B cell (primary cell): Measurements from ENCODE around the gene TNNI3K. TPM values are rescaled to one million over a fixed set of nuclear protein-coding genes. Genes with fewer than 3 reads are reported as not detected.

ENCODE experiments used
- ATAC-seq: fragments of 200-7000 bp; cut with Tn5 transposase; one replicate; pipeline ENCODE4 v1.10.0; 2021; ENCODE audit warnings: low read depth, mild to moderate bottlenecking, moderate number of reproducible peaks, moderate library complexity
- CTCF ChIA-PET: fragments of 350-600 bp; sonication (Branson Sonifier 250); formaldehyde crosslinking; loops from one replicate; lab custom pipeline; 2021; ENCODE audit warnings: antibody characterized with exemption, inconsistent platforms; lab: Charles Lee
- POLR2A ChIA-PET: fragments of 350-600 bp; sonication (Branson Sonifier 250); formaldehyde crosslinking; loops from one replicate; lab custom pipeline; 2021; ENCODE audit warnings: antibody characterized with exemption; lab: Charles Lee
- DNase-seq: peaks from one replicate; pipeline ENCODE4 v3.0.0; 2013
- H2AFZ ChIP-seq: 2 replicates; pipeline ENCODE4 v1.6.1; 2012; ENCODE audit warnings: mild to moderate bottlenecking, low read depth, low read length; ENCODE audit not compliant: insufficient read depth, poor library complexity, severe bottlenecking
- H3K27ac ChIP-seq, 2 donors: 1 replicate in 1 of 2; 2 replicates in 1 of 2; pipeline ENCODE4 v1.5.1; 2012 to 2013; ENCODE audit warnings: low read length in 2 of 2, mild to moderate bottlenecking in 2 of 2, moderate library complexity in 1 of 2
- H3K27me3 ChIP-seq, 4 experiments: fragments of 200-600 bp in 1 of 4; sonication (generic) in 1 of 4; replicated peaks in 1 of 4; 1 replicate in 2 of 4; 2 replicates in 2 of 4; pipeline versions ENCODE4 v1.6.1 to v1.7.0; 2013 to 2016; ENCODE audit warnings: low read length in 3 of 4, mild to moderate bottlenecking in 2 of 4, mixed read lengths in 1 of 4, moderate library complexity in 1 of 4; ENCODE audit not compliant: insufficient read depth in 4 of 4, control insufficient read depth in 3 of 4; ENCODE audit errors: control extremely low read depth in 1 of 4
- H3K36me3 ChIP-seq, 2 experiments: replicated peaks in 1 of 2; 1 replicate in 1 of 2; 2 replicates in 1 of 2; pipeline versions ENCODE4 v1.6.1 to v1.7.1; 2013; ENCODE audit warnings: low read length in 1 of 2; ENCODE audit not compliant: insufficient read depth in 2 of 2, control insufficient read depth in 1 of 2; ENCODE audit errors: control extremely low read depth in 1 of 2, extremely low read depth in 1 of 2
- H3K4me1 ChIP-seq, 2 donors: fragments of 200-600 bp in 1 of 2; sonication (generic) in 1 of 2; 1 replicate in 1 of 2; 2 replicates in 1 of 2; pipeline versions ENCODE4 v1.5.1 to v1.6.1; 2013 to 2017; ENCODE audit warnings: low read length in 2 of 2; ENCODE audit not compliant: control insufficient read depth in 2 of 2, insufficient read depth in 2 of 2
- H3K4me2 ChIP-seq: replicated peaks from 2 replicates; pipeline ENCODE3; 2012; ENCODE audit warnings: mild to moderate bottlenecking, low read depth, low read length; ENCODE audit not compliant: poor library complexity, severe bottlenecking
- H3K4me3 ChIP-seq, 5 experiments: fragments of 200-600 bp in 1 of 5; sonication (generic) in 1 of 5; 1 replicate in 3 of 5; 2 replicates in 2 of 5; pipeline versions ENCODE4 v1.5.1 to v1.7.0; 2011 to 2016; ENCODE audit warnings: low read length in 4 of 5, mild to moderate bottlenecking in 4 of 5, low read depth in 2 of 5, control low read depth in 1 of 5, moderate library complexity in 1 of 5; ENCODE audit not compliant: insufficient read depth in 1 of 5; ENCODE audit errors: control extremely low read depth in 1 of 5, extremely low read depth in 1 of 5
- H3K79me2 ChIP-seq: fragments of 200-600 bp; sonication (generic); one replicate; pipeline ENCODE4 v1.6.0; 2016; ENCODE audit warnings: low read length; ENCODE audit not compliant: control insufficient read depth, insufficient read depth
- H3K9ac ChIP-seq: fragments of 200-600 bp; sonication (generic); 2 replicates; pipeline ENCODE4 v1.6.1; 2017; ENCODE audit warnings: mild to moderate bottlenecking, low read length, moderate library complexity
- H3K9me3 ChIP-seq, 3 donors: one replicate each; pipeline versions ENCODE4 v1.6.1 to v1.7.1; 2013; ENCODE audit warnings: low read length in 2 of 3; ENCODE audit not compliant: control insufficient read depth in 2 of 3, insufficient read depth in 1 of 3; ENCODE audit errors: control extremely low read depth in 1 of 3
- H4K20me1 ChIP-seq: 2 replicates; pipeline ENCODE4 v1.6.0; 2012; ENCODE audit warnings: mild to moderate bottlenecking, low read length; ENCODE audit not compliant: insufficient read depth, control insufficient read depth, poor library complexity, severe bottlenecking
- H3K27ac Mint-ChIP-seq: one replicate; pipeline ENCODE4 v1.8.0; 2021; ENCODE audit warnings: mixed read lengths
- H3K27me3 Mint-ChIP-seq: one replicate; pipeline ENCODE4 v1.8.0; 2021; ENCODE audit warnings: mixed read lengths
- H3K4me1 Mint-ChIP-seq: one replicate; pipeline ENCODE4 v1.8.0; 2021; ENCODE audit warnings: mixed read lengths
- H3K4me3 Mint-ChIP-seq: one replicate; pipeline ENCODE4 v1.8.0; 2021; ENCODE audit warnings: mixed read lengths
- H3K9me3 Mint-ChIP-seq: one replicate; pipeline ENCODE4 v1.8.0; 2022; ENCODE audit warnings: mixed read lengths; ENCODE audit not compliant: insufficient read depth
- EZH2 ChIP-seq: IDR thresholded peaks from 2 replicates; pipeline ENCODE4 v1.6.1; 2012; ENCODE audit warnings: borderline replicate concordance, low read depth, mild to moderate bottlenecking, moderate library complexity, low read length; ENCODE audit not compliant: insufficient read depth, poor library complexity, severe bottlenecking
- WGBS: methylation state at CpG from one replicate; pipeline ENCODE4 v1.1.5; 2013; ENCODE audit warnings: missing lambda C conversion rate; ENCODE audit not compliant: insufficient coverage; 5-methylcytosine and 5-hydroxymethylcytosine counted together
- intact Hi-C: fragments of 100-400 bp; cut with micrococcal nuclease; formaldehyde crosslinking; loops from one replicate; pipeline ENCODE4 v1.10.0; 2022
- polyA plus RNA-seq: library from polyadenylated mRNA; depleted of rRNA; stranded (reverse); fragments of >200 nt; gene quantifications from 2 replicates; pipeline ENCODE4 v1.2.3, GENCODE V29; 2012
- total RNA-seq, 2 donors: library from RNA; stranded (reverse); fragments of 120-200 nt in 1 of 2; gene quantifications; 1 replicate in 1 of 2; 2 replicates in 1 of 2; pipeline versions ENCODE4 v1.2.3 to v1.2.4, GENCODE V29; 2013 to 2022
- TF ChIP-seq, protein P1 (sequence below): fragments of 200-600 bp; IDR thresholded peaks from one replicate; pipeline ENCODE4 v1.8.0; 2022; ENCODE audit warnings: antibody characterized with exemption, mild to moderate bottlenecking

TNNI3K gene
- total and polyA plus RNA-seq, 2 donors (not counting 1 experiment from before 2014, with no cell fraction given), result 0.52 to 3.1 TPM

GRCh38 chr1:74412244-74412643 lies 177.1 kb downstream of the TNNI3K start:
- H3K9me3 Mint-ChIP-seq, result no peaks in the 10 kb centered on the region
- no peak for DNase-seq
- Histone ChIP-seq H3K4me1 (no peaks in the 10 kb centered on the region), H3K27me3 (no peaks in the 10 kb centered on the region), H2AFZ (no peak overlapping the region), H4K20me1 (no peaks in the 10 kb centered on the region), H3K9ac (no peak overlapping the region), H3K4me3 (no peak overlapping the region), H3K27ac (no peak overlapping the region), H3K36me3 (no peaks in the 10 kb centered on the region), H3K79me2 (no peaks in the 10 kb centered on the region), H3K9me3 (no peaks in the 10 kb centered on the region), H3K4me2 (no peak overlapping the region)
- no CpG with 5 or more reads among the region's 3 CpGs for WGBS
- no peak for ATAC-seq
- intact Hi-C loops, result no loop called here
- CTCF ChIA-PET, result no interaction called here
- POLR2A ChIA-PET, result no interaction called here
- H3K27ac Mint-ChIP-seq, result no peak overlapping the region
- no peaks in the 10 kb centered on the region for H3K4me1 Mint-ChIP-seq
- no peak for TF ChIP-seq EZH2
- H3K4me3 Mint-ChIP-seq, result no peak overlapping the region
- H3K27me3 Mint-ChIP-seq, result no peaks in the 10 kb centered on the region

- Histone ChIP-seq H3K27ac (no peak overlapping the region), H3K4me1 (no peaks in the 10 kb centered on the region), H3K79me2 (no peaks in the 10 kb centered on the region), H4K20me1 (no peaks in the 10 kb centered on the region), H3K27me3 (no peaks in the 10 kb centered on the region), H3K9me3 (no peaks in the 10 kb centered on the region), H3K4me2 (no peak overlapping the region), H2AFZ (no peak overlapping the region), H3K4me3 (no peak overlapping the region), H3K36me3 (no peaks in the 10 kb centered on the region), H3K9ac (no peak overlapping the region)
- no peak for DNase-seq
- intact Hi-C loops, result no loop called here
- Mint-ChIP-seq H3K9me3 (no peaks in the 10 kb centered on the region), H3K27ac (no peak overlapping the region), H3K27me3 (no peaks in the 10 kb centered on the region), H3K4me3 (no peak overlapping the region), H3K4me1 (no peaks in the 10 kb centered on the region)
- WGBS, result 91% methylated on average over 3 of the region's 5 CpGs
- ATAC-seq, result no peak
- ChIA-PET CTCF (no interaction called here), POLR2A (no interaction called here)
- TF ChIP-seq, protein P1, sequence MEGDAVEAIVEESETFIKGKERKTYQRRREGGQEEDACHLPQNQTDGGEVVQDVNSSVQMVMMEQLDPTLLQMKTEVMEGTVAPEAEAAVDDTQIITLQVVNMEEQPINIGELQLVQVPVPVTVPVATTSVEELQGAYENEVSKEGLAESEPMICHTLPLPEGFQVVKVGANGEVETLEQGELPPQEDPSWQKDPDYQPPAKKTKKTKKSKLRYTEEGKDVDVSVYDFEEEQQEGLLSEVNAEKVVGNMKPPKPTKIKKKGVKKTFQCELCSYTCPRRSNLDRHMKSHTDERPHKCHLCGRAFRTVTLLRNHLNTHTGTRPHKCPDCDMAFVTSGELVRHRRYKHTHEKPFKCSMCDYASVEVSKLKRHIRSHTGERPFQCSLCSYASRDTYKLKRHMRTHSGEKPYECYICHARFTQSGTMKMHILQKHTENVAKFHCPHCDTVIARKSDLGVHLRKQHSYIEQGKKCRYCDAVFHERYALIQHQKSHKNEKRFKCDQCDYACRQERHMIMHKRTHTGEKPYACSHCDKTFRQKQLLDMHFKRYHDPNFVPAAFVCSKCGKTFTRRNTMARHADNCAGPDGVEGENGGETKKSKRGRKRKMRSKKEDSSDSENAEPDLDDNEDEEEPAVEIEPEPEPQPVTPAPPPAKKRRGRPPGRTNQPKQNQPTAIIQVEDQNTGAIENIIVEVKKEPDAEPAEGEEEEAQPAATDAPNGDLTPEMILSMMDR, result no peak
- TF ChIP-seq EZH2, result no peak
These were observed 180.7 kb downstream of the TNNI3K start for GRCh38 chr1:74415935-74416334.
